Small intestine (tissue), 16 donors: Measurements from ENCODE around the gene ZNF541. TPM values are rescaled to one million over a fixed set of nuclear protein-coding genes. Genes with fewer than 3 reads are reported as not detected.
A peak's percentile ranks its signal among the peaks of the same experiment; 100 is the strongest.

Source experiments
- DNase-seq, 2 donors: peaks; one replicate each; pipeline versions ENCODE4 v3.0.0 to v3.0.0-alpha.2; 2013
- FAIRE-seq: peaks from 2 replicates; lab custom pipeline; 2012; peaks lifted over from hg19 to GRCh38; lab: Jason Lieb, UNC
- H3K27ac ChIP-seq, 3 donors: one replicate each; pipeline ENCODE4 v1.5.1; 2013; ENCODE audit warnings: low read length in 2 of 3, mild to moderate bottlenecking in 2 of 3, control low read depth in 1 of 3, inconsistent platforms in 1 of 3, low read depth in 1 of 3, moderate library complexity in 1 of 3
- H3K27me3 ChIP-seq, 3 donors: one replicate each; pipeline ENCODE4 v1.6.1; 2013; ENCODE audit warnings: low read length in 3 of 3, inconsistent platforms in 1 of 3; ENCODE audit not compliant: control insufficient read depth in 3 of 3, insufficient read depth in 3 of 3
- H3K36me3 ChIP-seq, 3 donors: one replicate each; pipeline ENCODE4 v1.6.1; 2013; ENCODE audit warnings: low read length in 3 of 3, inconsistent platforms in 1 of 3, low read depth in 1 of 3, mild to moderate bottlenecking in 1 of 3, moderate library complexity in 1 of 3; ENCODE audit not compliant: control insufficient read depth in 3 of 3, insufficient read depth in 2 of 3
- H3K4me1 ChIP-seq, 3 donors: one replicate each; pipeline ENCODE4 v1.6.1; 2013; ENCODE audit warnings: low read length in 2 of 3, inconsistent platforms in 1 of 3, low read depth in 1 of 3, mild to moderate bottlenecking in 1 of 3, moderate library complexity in 1 of 3; ENCODE audit not compliant: control insufficient read depth in 3 of 3, insufficient read depth in 2 of 3
- H3K4me3 ChIP-seq, 3 donors: one replicate each; pipeline ENCODE4 v1.5.1; 2013; ENCODE audit warnings: low read length in 3 of 3, control low read depth in 1 of 3, inconsistent platforms in 1 of 3, low read depth in 1 of 3, mild to moderate bottlenecking in 1 of 3, moderate library complexity in 1 of 3
- H3K9me3 ChIP-seq, 2 donors: one replicate each; pipeline ENCODE4 v1.6.1; 2013; ENCODE audit warnings: low read depth in 1 of 2, low read length in 1 of 2; ENCODE audit not compliant: control insufficient read depth in 2 of 2, insufficient read depth in 1 of 2
- WGBS, 3 donors: extraction: QIAGEN DNeasy Blood & Tissue Kit; methylation state at CpG; one replicate each; pipeline ENCODE4 v1.1.7; 2013; 5-methylcytosine and 5-hydroxymethylcytosine counted together
- long read RNA-seq, 10 donors: transcript quantifications; one replicate each; lab custom pipeline, GENCODE V29; 2026
- polyA plus RNA-seq, 4 donors: library from polyadenylated mRNA; stranded (reverse) in 3 of 4; unstranded in 1 of 4; fragments of 200-250 nt in 3 of 4; fragments of 120-200 nt in 1 of 4; gene quantifications; one replicate each; pipeline versions ENCODE4 v1.2.1 to v1.2.3, GENCODE V29; 2013
- donor health status: healthy with polysubstance abuse.
- donor health status: control.
- donor health status: control.
- donor health status: Bipolar disorder and iron deficiency.
- donor health status: healthy.

Gene ZNF541
- polyA plus RNA-seq: under 1 TPM in 2 of 4 donors, not detected in 2; 0.10 to 0.30 TPM
- long read RNA-seq, donor 1: 0 reads
- long read RNA-seq, donor 2: 0 reads
- long read RNA-seq, donor 3: 0 reads
- long read RNA-seq, donor 4: 0 reads
- long read RNA-seq, donor 5: 0 reads
- long read RNA-seq, donor 6: 0 reads
- long read RNA-seq, donor 7: 0 reads
- long read RNA-seq, donor 8: 0 reads
- long read RNA-seq, donor 9: 0 reads
- long read RNA-seq, donor 10: 0 reads

GRCh38 chr19:47573071-47574026 is at the start of gene ZNF541:
Gene ZNF541 (minus strand): TSS chr19:47573148. CDS start chr19:47555856, 17,292 bp downstream.
- DNase-seq (peak; percentile 48 to 65), FAIRE-seq (no peak)
- Histone ChIP-seq H3K27me3 (peaks cover 0 to 19% (median 0%) of the 10 kb centered on the region in 3 donors), H3K36me3 (no peaks in the 10 kb centered on the region), H3K4me3 (peak within 1 kb of the TSS in 2 of 3 donors; percentile 32 to 39), H3K27ac (no peak within 1 kb of the TSS), H3K4me1 (peaks cover 0 to 4% (median 0%) of the 10 kb centered on the region in 3 donors), H3K9me3 (peaks cover 0 to 8% of the 10 kb centered on the region in 2 donors)
- WGBS, 3 donors: 20 to 48% (median 36%) methylated on average over 52 to 89 of the region's 89 CpGs

GRCh38 chr19:47619763-47620162 is 46.8 kb upstream of the ZNF541 start:
- DNase-seq (peak in 1 of 2 donors; percentile 79), FAIRE-seq (no peak)
- Histone ChIP-seq H3K9me3 (no peaks in the 10 kb centered on the region), H3K4me1 (peaks cover 0 to 20% (median 3%) of the 10 kb centered on the region in 3 donors), H3K27ac (peak overlapping the region in 1 of 3 donors; percentile 13), H3K4me3 (no peak overlapping the region), H3K27me3 (no peaks in the 10 kb centered on the region), H3K36me3 (peaks cover 0 to 33% (median 0%) of the 10 kb centered on the region in 3 donors)
- WGBS, 3 donors: 45 to 56% (median 47%) methylated on average over 6 of the region's 6 CpGs

- WGBS, 3 donors: 27 to 62% (median 48%) methylated on average over 12 to 14 of the region's 14 CpGs
- Histone ChIP-seq H3K4me3 (no peak overlapping the region), H3K27ac (peak overlapping the region in 1 of 3 donors; percentile 9), H3K36me3 (peaks cover 0 to 33% (median 0%) of the 10 kb centered on the region in 3 donors), H3K27me3 (no peaks in the 10 kb centered on the region), H3K9me3 (no peaks in the 10 kb centered on the region), H3K4me1 (peaks cover 0 to 10% (median 3%) of the 10 kb centered on the region in 3 donors)
- DNase-seq (peak in 1 of 2 donors; percentile 84), FAIRE-seq (no peak)
These were observed 45.8 kb upstream of the ZNF541 start for GRCh38 chr19:47618771-47619170.

- peaks cover 0 to 42% (median 2%) of the 10 kb centered on the region in 3 donors for H3K36me3 ChIP-seq
- no peak overlapping the region for H3K27ac ChIP-seq
- no peak for DNase-seq
- H3K27me3 ChIP-seq: no peaks in the 10 kb centered on the region
- H3K4me1 ChIP-seq: peaks cover 0 to 9% (median 3%) of the 10 kb centered on the region in 3 donors
- H3K9me3 ChIP-seq: no peaks in the 10 kb centered on the region
- no peak for FAIRE-seq
- no peak overlapping the region for H3K4me3 ChIP-seq
- WGBS, 3 donors: 87 to 94% (median 91%) methylated on average over 7 of the region's 7 CpGs
These were observed 42.8 kb upstream of the ZNF541 start for GRCh38 chr19:47615714-47616113.

GRCh38 chr19:47615230-47615629 is 42.3 kb upstream of the ZNF541 start:
- 79 to 89% (median 84%) methylated on average over 5 to 7 of the region's 7 CpGs for WGBS, 3 donors
- no peaks in the 10 kb centered on the region for H3K9me3 ChIP-seq
- H3K27ac ChIP-seq: no peak overlapping the region
- H3K4me3 ChIP-seq: no peak overlapping the region
- H3K27me3 ChIP-seq: no peaks in the 10 kb centered on the region
- no peak for FAIRE-seq
- DNase-seq: no peak
- peaks cover 0 to 38% (median 2%) of the 10 kb centered on the region in 3 donors for H3K36me3 ChIP-seq
- peaks cover 0 to 11% (median 3%) of the 10 kb centered on the region in 3 donors for H3K4me1 ChIP-seq

GRCh38 chr19:47614559-47614958 is 41.6 kb upstream of the ZNF541 start:
- WGBS, 3 donors: 96 to 100% (median 97%) methylated on average over 10 of the region's 10 CpGs
- H3K9me3 ChIP-seq: no peaks in the 10 kb centered on the region
- H3K4me3 ChIP-seq: no peak overlapping the region
- FAIRE-seq: no peak
- peaks cover 0 to 37% (median 2%) of the 10 kb centered on the region in 3 donors for H3K36me3 ChIP-seq
- H3K27ac ChIP-seq: no peak overlapping the region
- peaks cover 0 to 11% (median 3%) of the 10 kb centered on the region in 3 donors for H3K4me1 ChIP-seq
- H3K27me3 ChIP-seq: no peaks in the 10 kb centered on the region
- no peak for DNase-seq

- Histone ChIP-seq H3K4me3 (no peak overlapping the region), H3K27ac (peak overlapping the region in 1 of 3 donors; percentile 12), H3K27me3 (no peaks in the 10 kb centered on the region), H3K9me3 (no peaks in the 10 kb centered on the region), H3K36me3 (peaks cover 0 to 37% (median 2%) of the 10 kb centered on the region in 3 donors), H3K4me1 (peaks cover 0 to 9% (median 3%) of the 10 kb centered on the region in 3 donors)
- 46 to 69% (median 64%) methylated on average over 3 of the region's 3 CpGs for WGBS, 3 donors
- FAIRE-seq (no peak), DNase-seq (no peak)
These were observed 41.0 kb upstream of the ZNF541 start for GRCh38 chr19:47614021-47614295.
